NOMO-1 treated with dmso at 0.1 percent for 144 hours (cell line): ENCODE data around the gene SEPTIN12.

Source experiments
- DNase-seq: peaks from one replicate; lab custom pipeline; 2025; ENCODE audit not compliant: unreplicated experiment; lab: John Stamatoyannopoulos, UW

Gene SEPTIN12, protein sequence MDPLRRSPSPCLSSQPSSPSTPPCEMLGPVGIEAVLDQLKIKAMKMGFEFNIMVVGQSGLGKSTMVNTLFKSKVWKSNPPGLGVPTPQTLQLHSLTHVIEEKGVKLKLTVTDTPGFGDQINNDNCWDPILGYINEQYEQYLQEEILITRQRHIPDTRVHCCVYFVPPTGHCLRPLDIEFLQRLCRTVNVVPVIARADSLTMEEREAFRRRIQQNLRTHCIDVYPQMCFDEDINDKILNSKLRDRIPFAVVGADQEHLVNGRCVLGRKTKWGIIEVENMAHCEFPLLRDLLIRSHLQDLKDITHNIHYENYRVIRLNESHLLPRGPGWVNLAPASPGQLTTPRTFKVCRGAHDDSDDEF

DNA sequence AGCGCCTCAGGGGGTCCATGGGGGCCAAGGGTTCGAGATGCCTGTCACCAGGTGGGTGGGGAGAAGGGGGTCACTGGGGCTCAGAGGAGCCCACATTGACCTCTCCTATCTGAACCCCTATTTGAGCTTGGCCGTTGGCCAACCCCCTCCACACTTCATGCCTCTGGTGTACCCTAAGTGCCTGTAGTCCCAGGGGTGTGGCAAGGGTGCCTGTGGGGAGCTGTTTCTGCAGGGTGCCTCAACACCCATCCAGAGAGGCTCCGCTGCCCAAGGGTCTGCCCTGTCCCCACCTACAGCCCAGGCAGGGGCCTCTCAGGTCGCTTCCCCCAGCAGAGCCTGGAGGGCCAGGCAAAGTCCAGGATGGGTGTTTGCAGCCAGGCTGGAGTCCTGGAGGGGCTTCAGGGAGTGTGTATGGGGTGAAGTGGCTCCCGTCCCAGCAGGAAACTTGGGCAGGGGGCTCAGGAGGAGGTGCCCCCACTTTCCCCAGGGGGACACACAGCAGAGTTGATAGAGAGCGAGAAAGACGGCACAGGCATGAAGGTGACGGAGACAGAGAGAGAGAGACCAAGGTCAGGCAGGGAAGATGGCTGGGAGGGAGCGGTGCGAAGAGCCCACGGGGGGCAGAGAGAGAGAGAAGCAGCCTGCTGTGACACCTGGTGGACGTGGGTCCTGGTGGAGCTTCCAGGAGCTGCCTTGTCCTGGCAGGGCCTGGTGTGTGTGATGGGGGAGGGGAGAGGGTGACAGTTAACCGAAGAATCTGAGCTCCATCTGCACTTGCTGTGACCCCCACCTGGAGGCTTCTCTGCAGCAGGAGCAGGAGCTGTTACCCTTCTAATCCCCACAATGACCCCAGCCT, at the start of gene SEPTIN12:
SEPTIN12 (minus strand) TSS at position 719 of the 856 bp plus-strand sequence; CDS start at position 19, 700 bp downstream.
- no peak for DNase-seq

DNA sequence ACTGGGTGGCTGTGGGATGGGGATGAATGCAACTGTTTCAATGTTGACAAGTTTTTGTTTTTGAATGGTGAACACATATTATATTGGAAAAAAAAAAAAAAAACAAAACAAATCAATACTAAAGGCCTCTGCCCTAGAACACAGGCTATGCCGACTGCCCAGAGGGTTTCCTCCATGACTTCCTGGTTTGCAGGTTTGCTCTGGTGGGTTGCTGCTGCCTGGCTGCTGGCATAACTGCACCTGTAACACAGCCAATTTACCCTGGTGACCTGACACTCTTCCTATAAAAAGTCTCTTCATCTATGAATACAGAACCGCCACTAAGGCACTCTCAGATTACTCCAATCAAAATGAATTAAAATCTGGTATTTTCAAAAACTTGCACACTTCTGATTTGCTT, 48.6 kb upstream of the SEPTIN12 start:
- DNase-seq: no peak

DNA sequence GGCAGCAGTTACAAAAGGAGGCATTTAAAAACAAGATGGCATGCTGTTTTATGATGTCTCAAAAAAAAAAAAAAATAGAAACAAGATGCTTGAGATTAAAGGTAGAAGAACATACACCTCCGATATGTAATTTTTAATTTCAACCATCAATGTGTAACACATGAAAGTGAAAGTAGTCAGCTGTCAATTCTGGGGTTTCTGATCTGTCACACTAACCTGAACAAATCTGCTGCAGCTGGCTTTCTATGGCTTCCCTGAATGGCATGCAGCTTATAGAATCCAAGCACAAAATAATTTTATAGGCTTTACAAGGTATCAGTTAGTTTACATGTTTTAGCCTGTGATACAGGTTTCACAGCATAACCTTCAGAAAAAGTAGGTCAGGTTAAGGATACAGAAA, 45.4 kb upstream of the SEPTIN12 start:
- DNase-seq: no peak

DNA sequence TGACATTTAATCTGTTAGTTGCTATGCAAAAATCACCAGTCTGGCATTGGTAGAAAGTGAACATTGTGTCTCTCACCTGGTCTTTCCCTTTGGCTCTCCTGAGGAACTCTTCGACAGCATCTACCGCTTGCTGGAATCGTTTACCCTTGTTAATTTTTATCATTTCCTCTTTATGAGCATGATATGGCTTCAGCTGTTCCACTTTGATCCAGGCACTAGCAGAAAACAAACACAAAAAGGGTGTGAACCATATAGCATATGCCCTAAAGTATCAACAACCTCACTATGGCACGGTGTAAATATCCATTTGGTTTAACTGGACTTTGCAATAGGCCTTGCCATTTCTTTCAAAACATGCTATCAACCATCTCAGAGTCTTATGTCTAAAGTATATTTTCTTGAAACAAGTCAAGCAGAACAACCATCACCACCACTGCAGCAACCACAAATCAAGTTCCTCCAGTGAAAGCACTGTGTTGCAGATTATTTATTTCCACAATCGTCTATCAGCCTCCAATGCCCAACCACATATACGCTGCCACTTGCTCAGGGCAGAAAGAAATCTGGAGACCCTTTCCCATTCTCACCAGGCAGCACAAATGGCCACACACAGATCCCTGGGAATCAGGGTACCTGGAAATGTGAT, 44.7 kb upstream of the SEPTIN12 start:
- no peak for DNase-seq

DNA sequence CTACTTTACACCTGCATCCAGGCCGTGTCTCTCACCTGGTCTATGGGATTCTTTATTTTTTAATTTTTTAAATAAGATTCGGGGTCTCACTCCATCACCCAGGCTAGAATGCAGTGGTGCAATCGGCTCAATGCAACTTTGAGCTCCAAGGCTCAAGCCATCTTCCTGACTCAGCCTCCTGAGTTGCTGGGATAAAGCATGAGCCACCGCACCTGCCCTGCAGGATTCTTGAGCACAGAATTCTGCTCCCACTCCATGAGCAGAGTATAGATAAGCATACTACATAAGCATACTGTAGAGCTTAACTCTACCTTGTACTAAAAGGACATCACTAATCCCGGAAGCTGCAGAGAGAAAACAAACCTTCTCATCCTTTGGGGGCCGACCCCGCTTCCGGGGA, 43.5 kb upstream of the SEPTIN12 start:
- no peak for DNase-seq

DNA sequence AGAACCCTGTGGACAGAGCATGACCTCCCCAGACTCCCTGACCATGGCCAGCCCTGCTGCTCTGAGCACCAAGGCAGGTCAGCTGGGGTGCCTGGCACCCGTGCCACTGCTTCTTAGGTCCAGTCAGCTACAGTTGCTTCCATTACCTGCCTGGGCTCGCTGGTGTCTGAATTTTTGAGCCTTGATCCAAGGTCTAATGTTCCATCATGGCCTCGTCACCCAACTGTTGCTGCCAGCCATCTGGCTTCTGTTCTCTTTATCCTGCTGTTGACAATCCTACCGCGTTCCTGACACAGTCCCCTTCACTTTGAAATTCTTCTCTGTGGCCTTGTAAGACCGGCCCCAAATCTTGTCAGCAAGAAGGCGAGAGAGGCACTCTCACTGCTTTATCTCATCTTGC, 42.3 kb upstream of the SEPTIN12 start:
- DNase-seq: no peak

DNA sequence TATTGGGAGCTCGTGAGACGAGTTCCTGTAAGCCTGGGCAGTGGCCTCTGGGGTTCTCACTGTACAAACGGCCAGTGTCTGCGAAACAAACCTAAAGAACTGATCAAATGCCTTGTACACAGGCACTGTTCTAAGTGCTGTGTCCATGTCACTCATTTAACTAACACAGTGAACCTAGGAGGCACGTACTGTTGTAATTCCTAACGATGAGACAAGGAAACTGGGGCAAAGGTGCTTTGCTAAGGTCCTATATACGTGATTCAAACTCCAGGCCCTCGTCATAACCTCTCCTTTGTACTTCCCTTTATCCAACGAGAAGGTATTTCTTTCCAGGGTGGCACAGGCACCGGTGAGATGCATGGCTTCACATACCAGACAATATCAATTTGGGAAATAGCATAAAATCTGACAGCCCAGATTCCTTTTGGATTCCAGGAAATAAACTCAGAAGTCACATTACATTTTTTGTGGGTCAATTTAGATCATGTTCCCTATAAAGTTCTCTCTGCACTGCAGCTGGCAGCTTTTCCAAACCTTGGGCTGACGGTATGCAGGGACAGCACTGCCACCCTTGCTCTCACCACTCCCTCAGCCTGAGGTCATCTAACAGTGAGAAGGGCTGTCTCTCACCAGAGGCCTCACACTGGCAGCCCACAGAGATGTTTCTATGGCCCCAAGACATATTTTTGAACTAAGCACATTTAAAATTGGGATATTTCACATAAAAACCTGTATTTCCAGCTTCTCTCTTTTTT, 40.6 kb upstream of the SEPTIN12 start:
- no peak for DNase-seq

DNA sequence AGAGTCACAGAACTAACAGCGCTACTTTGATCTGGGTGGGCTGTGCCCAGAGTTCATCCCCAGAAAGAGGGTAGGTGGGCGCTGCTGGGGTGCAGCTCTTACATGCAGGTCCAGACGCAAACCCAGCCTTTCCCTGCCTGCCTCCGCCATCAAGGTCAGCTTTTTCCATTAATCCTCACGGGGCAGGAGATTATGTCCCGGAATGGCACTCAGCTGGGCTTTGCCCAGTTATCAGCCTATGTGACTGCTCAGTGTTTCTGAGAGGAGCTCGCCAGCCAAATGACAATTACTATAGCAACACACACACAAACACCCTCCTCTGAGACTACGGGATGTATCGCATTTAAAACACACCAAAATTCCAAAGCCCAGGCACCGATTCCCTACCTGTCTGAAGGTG, 38.8 kb upstream of the SEPTIN12 start:
- DNase-seq: no peak

DNA sequence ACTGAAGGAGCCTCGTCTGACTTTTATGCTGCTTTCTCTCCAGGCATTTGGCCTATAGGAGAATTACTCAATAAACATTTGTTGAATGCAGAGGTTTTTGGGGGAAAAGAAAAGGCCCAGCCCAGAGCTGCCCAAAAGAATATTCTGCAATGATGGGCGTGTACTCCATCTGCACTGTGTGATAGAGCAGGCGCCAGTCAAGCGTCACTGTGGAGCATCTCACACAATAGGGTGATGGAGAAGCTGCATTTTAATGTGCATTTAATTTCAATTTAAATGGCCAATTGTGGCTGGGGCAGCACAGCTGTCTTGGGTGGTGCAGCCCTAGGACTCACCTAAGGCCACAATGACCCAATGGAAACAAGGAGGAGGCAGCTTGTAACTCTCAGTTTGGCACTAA, 38.4 kb upstream of the SEPTIN12 start:
- no peak for DNase-seq

DNA sequence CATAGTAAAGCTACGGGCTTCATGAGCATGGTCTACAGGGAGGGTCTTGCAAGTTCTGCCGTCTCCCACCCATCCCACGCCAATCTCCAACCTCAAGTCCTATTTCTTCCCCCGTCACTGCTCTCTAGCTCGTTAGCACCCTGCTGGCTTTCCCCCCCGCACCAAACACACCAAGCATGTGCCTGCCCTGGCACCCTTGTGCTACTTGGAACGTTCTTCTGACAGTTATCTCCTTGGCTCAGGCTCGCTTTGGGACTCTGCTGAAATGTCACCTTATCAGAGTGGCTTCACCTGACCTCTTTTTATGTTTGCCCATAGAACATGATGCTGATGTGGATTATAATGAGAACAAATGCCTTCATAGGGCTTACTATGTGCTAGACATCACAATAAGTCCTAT, 37.1 kb upstream of the SEPTIN12 start:
- DNase-seq: no peak

DNA sequence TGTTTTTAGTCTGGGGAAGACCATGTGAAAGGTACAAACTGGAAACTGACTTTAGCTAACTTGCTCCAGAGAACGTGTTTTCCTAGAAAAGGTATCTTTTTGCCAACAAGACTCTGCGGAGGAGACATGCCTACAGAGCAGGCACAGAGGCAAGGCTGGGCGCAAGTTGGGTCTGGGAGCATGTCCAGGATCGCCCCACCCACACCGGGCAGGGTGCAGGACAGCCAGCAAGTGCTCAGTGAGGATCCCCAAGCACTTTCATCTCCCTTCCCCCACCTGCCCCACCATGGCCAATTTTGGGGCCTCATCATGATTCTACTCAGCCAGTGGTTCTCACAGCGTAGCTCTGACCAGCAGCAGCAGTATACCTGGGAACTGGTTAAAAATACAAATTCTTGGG, 32.5 kb upstream of the SEPTIN12 start:
- DNase-seq: no peak

DNA sequence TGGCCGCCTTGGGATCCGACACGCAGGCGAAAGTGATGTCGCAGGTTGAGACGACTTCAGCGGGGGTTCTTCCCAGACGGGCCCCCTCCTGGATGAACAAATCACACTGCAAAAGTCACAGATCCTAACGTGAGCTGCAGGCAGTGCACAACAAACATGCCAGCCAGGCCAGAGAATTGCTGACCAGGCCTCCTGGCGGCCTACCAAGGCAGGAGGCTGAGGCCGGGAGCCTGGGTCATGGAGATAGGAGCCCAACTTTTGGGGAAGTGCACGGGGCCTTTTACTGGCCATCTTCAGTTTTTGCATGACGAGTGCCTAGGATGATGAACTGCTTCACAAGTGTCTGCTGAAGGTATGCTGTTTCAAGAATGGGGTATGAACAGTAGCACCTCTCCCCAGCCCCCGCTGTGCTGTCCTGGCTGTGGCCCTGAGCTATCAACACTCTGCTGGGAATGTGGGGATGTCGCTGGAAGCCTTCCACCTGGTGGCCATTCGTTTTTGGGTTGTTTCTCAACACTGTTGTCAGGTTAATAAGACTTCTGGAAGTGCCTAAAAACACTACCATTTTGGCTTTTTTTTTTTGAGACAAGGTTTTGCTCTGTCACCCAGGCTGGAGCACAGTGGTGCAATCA, 26.5 kb upstream of the SEPTIN12 start:
- DNase-seq: no peak

DNA sequence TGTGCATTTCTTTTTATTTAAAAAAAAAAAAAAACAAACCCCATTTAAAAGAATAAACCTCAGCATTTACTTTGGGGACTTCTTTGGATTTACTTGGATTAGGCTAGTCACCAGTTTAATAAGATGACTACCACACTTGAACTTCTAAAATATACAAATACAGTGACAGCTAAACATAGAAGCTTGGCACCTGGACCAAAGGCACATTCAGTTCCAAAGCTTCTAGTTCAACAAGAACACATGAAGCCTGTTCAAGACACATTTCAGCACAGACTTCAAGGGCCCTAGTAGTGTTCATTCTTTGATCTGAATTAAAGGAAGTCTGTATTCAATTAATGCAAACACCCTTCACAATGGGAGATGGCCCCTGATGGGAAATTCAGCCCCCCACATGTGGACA, 25.9 kb upstream of the SEPTIN12 start:
- DNase-seq: no peak

DNA sequence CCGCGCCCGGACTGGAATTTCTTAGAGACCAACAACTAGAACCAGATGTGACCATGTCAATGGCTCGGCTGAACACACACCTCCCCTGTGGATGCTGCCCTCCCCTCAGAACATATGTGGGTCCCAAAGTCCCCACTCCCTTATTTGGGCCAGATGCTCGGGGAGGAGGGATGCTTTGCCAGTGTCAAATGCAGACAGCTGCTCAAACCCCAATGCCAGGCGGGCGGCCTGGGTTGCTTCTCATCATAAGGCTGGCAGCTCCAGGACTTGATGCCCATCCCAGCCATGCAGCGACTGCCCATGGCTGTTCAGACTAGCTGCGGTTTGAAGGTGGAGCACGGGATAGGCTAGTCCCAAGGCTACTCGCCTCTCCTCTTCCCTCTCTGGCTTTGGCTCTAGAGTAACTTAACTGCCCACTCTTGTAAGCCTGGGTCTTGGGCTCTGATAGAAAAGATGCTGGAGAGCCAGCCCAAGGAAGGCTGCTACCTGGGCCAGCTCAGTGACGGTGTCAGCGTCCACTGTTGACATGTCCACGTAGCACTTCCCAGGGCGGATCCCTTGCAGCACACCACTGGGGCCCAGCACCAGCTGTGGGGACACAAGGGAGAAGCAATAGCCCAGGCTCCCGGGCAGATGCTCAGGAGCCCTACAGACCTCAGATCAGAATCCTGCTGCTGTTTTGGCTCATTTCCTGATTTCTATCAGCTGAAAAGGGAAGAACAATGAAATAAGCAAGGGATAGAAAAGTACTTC, 25.3 kb upstream of the SEPTIN12 start:
- DNase-seq: no peak

DNA sequence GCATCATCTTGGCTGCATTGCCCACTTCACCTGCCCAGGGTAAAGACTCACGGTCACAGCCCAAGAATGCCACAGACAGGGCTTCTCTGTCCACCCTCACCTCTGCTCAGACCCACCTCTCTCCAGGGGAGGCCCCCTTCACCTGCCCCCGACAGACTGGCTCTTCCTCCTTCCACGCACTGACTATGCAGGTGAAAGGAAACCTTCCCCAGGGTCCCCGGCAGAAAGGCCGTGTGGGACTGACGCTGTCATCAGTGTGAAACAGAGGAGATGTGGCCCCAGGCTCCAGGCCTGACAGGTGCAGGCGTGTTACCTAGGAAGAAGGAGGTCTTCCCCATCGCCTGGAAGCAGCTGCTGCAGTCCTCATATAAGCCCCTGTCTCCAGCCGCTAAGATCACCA, 23.6 kb upstream of the SEPTIN12 start:
- no peak for DNase-seq

DNA sequence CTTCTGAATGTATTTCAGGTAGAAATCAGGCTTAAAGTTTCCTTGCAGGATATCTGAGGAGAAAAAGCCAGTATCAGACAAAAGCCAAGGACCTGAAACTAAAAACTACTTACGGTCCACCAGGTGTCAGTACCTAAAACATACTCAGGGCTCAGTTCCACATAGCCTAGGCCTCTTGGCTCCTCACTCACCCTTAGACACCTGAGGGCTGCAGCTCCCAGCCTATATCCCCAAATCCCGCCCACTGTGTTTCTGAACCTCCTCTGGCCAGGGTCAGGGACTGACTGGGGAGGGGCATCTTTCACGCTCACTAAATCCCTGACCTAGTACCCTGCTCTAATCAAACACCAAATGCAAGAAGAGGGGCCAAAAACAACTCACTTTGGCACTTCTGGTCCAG, 23.1 kb upstream of the SEPTIN12 start:
- no peak for DNase-seq

DNA sequence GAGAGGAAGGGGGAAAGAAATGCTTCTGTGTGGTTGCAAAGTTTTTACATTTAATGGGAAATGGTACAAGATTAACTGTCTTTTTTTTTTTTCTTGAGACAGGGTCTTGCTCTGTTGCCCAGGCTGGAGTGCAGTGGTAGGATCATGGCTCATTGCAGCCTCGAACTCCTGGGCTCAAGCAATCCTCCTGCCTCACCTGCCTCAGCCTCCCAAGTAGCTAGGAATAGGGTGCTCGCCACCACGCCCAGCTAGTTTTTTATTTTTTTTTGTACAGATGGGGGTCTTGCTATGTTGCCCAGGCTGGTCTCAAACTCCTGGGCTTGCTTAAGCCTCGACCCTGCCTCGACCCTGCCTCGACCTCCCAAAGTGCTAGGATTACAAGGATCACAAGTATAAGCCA, 18.1 kb upstream of the SEPTIN12 start:
- DNase-seq: no peak

DNA sequence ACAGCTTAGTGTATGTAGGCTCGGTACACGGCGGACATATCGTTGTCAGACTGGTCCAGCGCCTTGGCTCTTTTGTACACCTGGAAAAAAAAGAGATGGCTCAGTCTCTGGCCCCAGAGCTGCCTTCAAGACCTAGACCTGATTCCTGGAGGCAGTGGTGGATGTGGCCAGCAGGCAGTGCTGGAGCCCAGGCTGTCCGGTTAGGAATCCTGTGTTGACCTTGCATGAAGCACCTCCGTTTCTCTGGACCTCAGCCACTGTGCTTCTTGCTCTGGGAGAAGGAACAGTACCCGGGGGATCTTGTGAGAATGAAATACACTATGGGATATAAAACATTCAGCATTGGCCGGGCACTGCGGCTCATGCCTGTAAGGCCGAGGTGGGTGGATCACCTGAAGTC, 17.1 kb upstream of the SEPTIN12 start:
- DNase-seq: no peak

DNA sequence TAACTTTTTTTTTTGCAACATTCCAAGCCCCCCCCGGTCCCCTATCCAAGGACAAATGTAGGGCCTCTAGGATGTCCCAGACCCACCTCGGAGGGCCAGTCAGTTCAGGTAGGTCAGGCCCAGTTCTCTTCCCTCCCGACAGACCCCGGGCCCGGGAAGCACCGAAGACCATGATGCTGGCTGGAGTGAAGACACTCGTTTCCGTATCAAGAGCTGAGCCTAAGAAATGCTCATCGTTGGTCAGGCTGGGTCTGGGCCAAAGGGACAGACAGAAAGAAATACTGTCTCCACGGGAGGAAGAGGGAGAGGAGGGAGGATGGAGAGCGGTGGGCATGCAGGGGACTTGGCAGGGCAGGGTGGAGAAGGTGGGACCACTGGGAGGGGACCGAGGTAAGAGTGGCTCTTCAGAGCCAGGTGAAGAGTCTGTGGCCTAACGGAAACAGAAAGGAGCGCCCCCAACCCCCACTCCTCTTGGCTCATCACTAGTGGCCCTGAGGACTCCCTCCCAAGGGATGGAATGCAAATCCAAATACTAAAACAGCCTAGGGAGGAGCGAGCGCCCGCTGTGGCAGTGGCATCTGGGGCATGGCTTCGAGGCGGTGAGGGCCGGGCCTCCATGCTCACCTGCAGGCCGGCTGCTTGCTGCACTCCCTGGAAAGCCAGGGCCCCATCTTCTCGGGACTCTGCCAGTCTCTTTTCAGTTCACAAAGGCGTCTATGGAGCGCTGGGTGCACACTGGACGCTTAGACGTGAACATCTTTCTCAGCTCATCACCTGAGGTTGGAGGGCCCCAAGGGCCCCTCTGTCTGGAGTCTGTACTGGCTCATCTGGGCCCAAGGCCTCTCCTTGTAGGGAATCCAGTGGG, 16.0 kb upstream of the SEPTIN12 start:
- no peak for DNase-seq
